HepG2 (cell line): Measurements from ENCODE around the gene GRB2. TPM values are rescaled to one million over a fixed set of nuclear protein-coding genes. Genes with fewer than 3 reads are reported as not detected.

Experiments
- BHLHE40 ChIP-seq: IDR thresholded peaks from 2 replicates; pipeline ENCODE4 v1.6.1; 2011; ENCODE audit warnings: low read length, improper control_type of control experiment
- CAMTA2 ChIP-seq: sonication (generic); formaldehyde crosslinking; IDR thresholded peaks from 2 replicates; pipeline ENCODE4 v1.4.0; 2020; ENCODE audit warnings: mild to moderate bottlenecking, missing genetic modification reagents, borderline replicate concordance
- CEBPG ChIP-seq: IDR thresholded peaks from 2 replicates; pipeline ENCODE4 v1.6.1; 2016
- GLI4 ChIP-seq: sonication (generic); formaldehyde crosslinking; IDR thresholded peaks from 2 replicates; pipeline ENCODE4 v1.5.1; 2020; ENCODE audit warnings: missing genetic modification reagents, mild to moderate bottlenecking, moderate library complexity, borderline replicate concordance
- KLF16 ChIP-seq, 2 experiments: sonication (generic) in 1 of 2; formaldehyde crosslinking in 1 of 2; IDR thresholded peaks; 2 replicates each; pipeline versions ENCODE4 v1.6.1 to v1.8.0; 2016 to 2023; ENCODE audit warnings: missing genetic modification reagents in 2 of 2, missing compliant biosample characterization in 1 of 2
- MZF1 ChIP-seq: sonication (generic); formaldehyde crosslinking; IDR thresholded peaks from 2 replicates; pipeline ENCODE4 v1.8.1; 2023; ENCODE audit warnings: mild to moderate bottlenecking, missing genetic modification reagents, borderline replicate concordance
- NR1H2 ChIP-seq: sonication (generic); formaldehyde crosslinking; IDR thresholded peaks from 2 replicates; pipeline ENCODE4 v1.8.1; 2022; ENCODE audit warnings: low read depth, missing genetic modification reagents, borderline replicate concordance
- SMC3 ChIP-seq: IDR thresholded peaks from 2 replicates; pipeline ENCODE4 v1.6.1; 2011; ENCODE audit warnings: low read length, improper control_type of control experiment
- TARDBP ChIP-seq: sonication (generic); formaldehyde crosslinking; IDR thresholded peaks from 2 replicates; pipeline ENCODE4 v1.8.0; 2022; ENCODE audit warnings: mild to moderate bottlenecking, missing genetic modification reagents
- ZGPAT ChIP-seq: IDR thresholded peaks from 2 replicates; pipeline ENCODE4 v1.6.1; 2016; ENCODE audit warnings: mild to moderate bottlenecking
- ZNF124 ChIP-seq: sonication (generic); formaldehyde crosslinking; IDR thresholded peaks from 2 replicates; pipeline ENCODE4 v1.4.0; 2020; ENCODE audit warnings: missing genetic modification reagents
- ZNF512 ChIP-seq: sonication (generic); formaldehyde crosslinking; IDR thresholded peaks from 2 replicates; pipeline ENCODE4 v1.4.0; 2020; ENCODE audit warnings: mild to moderate bottlenecking, missing genetic modification reagents
- ZNF878 ChIP-seq: sonication (generic); formaldehyde crosslinking; IDR thresholded peaks from 2 replicates; pipeline ENCODE4 v1.8.1; 2023; ENCODE audit warnings: mild to moderate bottlenecking, missing genetic modification reagents, moderate library complexity
- polyA plus RNA-seq, 8 experiments: library from polyadenylated mRNA; depleted of rRNA in 3 of 8; stranded (reverse) in 7 of 8; unstranded in 1 of 8; fragments of >200 nt; fragmentation: Illumina TruSeq in 4 of 8; extraction: Trizol in 4 of 8; gene quantifications; 2 replicates each; pipeline versions ENCODE4 v1.2.1 to v1.2.3, GENCODE V29; 2011 to 2016; ENCODE audit warnings: low read depth in 4 of 8, missing spikeins in 1 of 8, mixed read lengths in 1 of 8; ENCODE audit not compliant: insufficient read depth in 1 of 8
- total RNA-seq, 5 experiments: library from RNA; depleted of rRNA; stranded (reverse); fragments of >200 nt; fragmentation: Illumina TruSeq; extraction: Trizol; gene quantifications; 2 replicates each; pipeline ENCODE4 v1.2.3, GENCODE V29; 2016; ENCODE audit warnings: low read depth in 1 of 5
- TF ChIP-seq, protein P1 (sequence below): conservative IDR thresholded peaks from 2 replicates; pipeline ENCODE4 v1.6.1; 2018; ENCODE audit warnings: missing genetic modification reagents
- TF ChIP-seq, protein P2 (sequence below): sonication (generic); formaldehyde crosslinking; IDR thresholded peaks from 2 replicates; pipeline ENCODE4 v1.4.0; 2020; ENCODE audit warnings: missing genetic modification reagents, borderline replicate concordance
- TF ChIP-seq, protein P3 (sequence below): sonication (generic); formaldehyde crosslinking; IDR thresholded peaks from 2 replicates; pipeline ENCODE4 v1.4.0; 2020; ENCODE audit warnings: missing genetic modification reagents

GRB2 gene
- total and polyA plus RNA-seq, 2 of the 13 experiments (the other 11 are each of a cell fraction or from before 2014, with no cell fraction given), result 84.6 to 92.3 TPM

GRCh38 chr17:75412455-75413317, 7.2 kb upstream of the GRB2 start (continued):
- peak in 1 of 2 experiments; percentile 72; a peak in 1 of 4 replicates for TF ChIP-seq KLF16 (CRISPR knock-in tag; IDR thresholded peaks at IDR 0.05)
- no peak for TF ChIP-seq NR1H2 (CRISPR knock-in tag)
- TF ChIP-seq ZNF124 (CRISPR knock-in tag), result 0 out of 2 replicates have a peak, but pooled peaks have one; percentile 71
- TF ChIP-seq CEBPG (CRISPR knock-in tag), result 0 out of 2 replicates have a peak, but pooled peaks have one; percentile 11
- TF ChIP-seq, protein P1, sequence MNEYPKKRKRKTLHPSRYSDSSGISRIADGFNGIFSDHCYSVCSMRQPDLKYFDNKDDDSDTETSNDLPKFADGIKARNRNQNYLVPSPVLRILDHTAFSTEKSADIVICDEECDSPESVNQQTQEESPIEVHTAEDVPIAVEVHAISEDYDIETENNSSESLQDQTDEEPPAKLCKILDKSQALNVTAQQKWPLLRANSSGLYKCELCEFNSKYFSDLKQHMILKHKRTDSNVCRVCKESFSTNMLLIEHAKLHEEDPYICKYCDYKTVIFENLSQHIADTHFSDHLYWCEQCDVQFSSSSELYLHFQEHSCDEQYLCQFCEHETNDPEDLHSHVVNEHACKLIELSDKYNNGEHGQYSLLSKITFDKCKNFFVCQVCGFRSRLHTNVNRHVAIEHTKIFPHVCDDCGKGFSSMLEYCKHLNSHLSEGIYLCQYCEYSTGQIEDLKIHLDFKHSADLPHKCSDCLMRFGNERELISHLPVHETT (CRISPR knock-in tag), result 0 out of 2 replicates have a peak, but pooled peaks have one; percentile 44
- TF ChIP-seq TARDBP (CRISPR knock-in tag), result 0 out of 2 replicates have a peak, but pooled peaks have one; percentile 30
- peak; percentile 78; the same call in 1 of the 2 replicates for TF ChIP-seq MZF1
- TF ChIP-seq, protein P2, sequence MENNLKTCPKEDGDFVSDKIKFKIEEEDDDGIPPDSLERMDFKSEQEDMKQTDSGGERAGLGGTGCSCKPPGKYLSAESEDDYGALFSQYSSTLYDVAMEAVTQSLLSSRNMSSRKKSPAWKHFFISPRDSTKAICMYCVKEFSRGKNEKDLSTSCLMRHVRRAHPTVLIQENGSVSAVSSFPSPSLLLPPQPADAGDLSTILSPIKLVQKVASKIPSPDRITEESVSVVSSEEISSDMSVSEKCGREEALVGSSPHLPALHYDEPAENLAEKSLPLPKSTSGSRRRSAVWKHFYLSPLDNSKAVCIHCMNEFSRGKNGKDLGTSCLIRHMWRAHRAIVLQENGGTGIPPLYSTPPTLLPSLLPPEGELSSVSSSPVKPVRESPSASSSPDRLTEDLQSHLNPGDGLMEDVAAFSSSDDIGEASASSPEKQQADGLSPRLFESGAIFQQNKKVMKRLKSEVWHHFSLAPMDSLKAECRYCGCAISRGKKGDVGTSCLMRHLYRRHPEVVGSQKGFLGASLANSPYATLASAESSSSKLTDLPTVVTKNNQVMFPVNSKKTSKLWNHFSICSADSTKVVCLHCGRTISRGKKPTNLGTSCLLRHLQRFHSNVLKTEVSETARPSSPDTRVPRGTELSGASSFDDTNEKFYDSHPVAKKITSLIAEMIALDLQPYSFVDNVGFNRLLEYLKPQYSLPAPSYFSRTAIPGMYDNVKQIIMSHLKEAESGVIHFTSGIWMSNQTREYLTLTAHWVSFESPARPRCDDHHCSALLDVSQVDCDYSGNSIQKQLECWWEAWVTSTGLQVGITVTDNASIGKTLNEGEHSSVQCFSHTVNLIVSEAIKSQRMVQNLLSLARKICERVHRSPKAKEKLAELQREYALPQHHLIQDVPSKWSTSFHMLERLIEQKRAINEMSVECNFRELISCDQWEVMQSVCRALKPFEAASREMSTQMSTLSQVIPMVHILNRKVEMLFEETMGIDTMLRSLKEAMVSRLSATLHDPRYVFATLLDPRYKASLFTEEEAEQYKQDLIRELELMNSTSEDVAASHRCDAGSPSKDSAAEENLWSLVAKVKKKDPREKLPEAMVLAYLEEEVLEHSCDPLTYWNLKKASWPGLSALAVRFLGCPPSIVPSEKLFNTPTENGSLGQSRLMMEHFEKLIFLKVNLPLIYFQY, result peak; percentile 73; the same call in 1 of the 2 replicates
- TF ChIP-seq ZGPAT, result peak; percentile 79
- peak; percentile 33; the same call in 1 of the 2 replicates for TF ChIP-seq BHLHE40
- TF ChIP-seq, protein P3, sequence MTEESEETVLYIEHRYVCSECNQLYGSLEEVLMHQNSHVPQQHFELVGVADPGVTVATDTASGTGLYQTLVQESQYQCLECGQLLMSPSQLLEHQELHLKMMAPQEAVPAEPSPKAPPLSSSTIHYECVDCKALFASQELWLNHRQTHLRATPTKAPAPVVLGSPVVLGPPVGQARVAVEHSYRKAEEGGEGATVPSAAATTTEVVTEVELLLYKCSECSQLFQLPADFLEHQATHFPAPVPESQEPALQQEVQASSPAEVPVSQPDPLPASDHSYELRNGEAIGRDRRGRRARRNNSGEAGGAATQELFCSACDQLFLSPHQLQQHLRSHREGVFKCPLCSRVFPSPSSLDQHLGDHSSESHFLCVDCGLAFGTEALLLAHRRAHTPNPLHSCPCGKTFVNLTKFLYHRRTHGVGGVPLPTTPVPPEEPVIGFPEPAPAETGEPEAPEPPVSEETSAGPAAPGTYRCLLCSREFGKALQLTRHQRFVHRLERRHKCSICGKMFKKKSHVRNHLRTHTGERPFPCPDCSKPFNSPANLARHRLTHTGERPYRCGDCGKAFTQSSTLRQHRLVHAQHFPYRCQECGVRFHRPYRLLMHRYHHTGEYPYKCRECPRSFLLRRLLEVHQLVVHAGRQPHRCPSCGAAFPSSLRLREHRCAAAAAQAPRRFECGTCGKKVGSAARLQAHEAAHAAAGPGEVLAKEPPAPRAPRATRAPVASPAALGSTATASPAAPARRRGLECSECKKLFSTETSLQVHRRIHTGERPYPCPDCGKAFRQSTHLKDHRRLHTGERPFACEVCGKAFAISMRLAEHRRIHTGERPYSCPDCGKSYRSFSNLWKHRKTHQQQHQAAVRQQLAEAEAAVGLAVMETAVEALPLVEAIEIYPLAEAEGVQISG, result peak; percentile 53
- 0 out of 2 replicates have a peak, but pooled peaks have one; percentile 39 for TF ChIP-seq CAMTA2 (CRISPR knock-in tag)
- no peak for TF ChIP-seq GLI4 (CRISPR knock-in tag)
- TF ChIP-seq ZNF878 (CRISPR knock-in tag), result no peak
- peak; percentile 98 for TF ChIP-seq ZNF512 (CRISPR knock-in tag)
- TF ChIP-seq SMC3, result peak; percentile 96
